Hematopoietic multipotent progenitor cell treated with erythropoietin and hydrocortisone succinate and interleukin-3 and kit ligand, for 17 days (in vitro differentiated cells): ENCODE measurements around the gene SLC25A39.
"Not testable (repeated sequence)": the region's sequence is repeated elsewhere in the genome, so short reads cannot be mapped to it uniquely, and the experiment has no call there.

Experiments
- DNase-seq: peaks from one replicate; pipeline ENCODE4 v3.0.0-alpha.2; 2015; ENCODE audit warnings: low spot score

Gene SLC25A39

GRCh38 chr17:44324571-44325275, at the start of gene SLC25A39:
Gene SLC25A39, minus strand, starts transcription at chr17:44324823. Its CDS starts 1,261 bp downstream, at chr17:44323562.
- peak; percentile 98 for DNase-seq

GRCh38 chr17:44372036-44372435, 47.4 kb upstream of the SLC25A39 start:
- DNase-seq: no peak

- DNase-seq: not testable (repeated sequence)
These were observed 44.9 kb upstream of the SLC25A39 start for GRCh38 chr17:44369414-44370023.

DNA sequence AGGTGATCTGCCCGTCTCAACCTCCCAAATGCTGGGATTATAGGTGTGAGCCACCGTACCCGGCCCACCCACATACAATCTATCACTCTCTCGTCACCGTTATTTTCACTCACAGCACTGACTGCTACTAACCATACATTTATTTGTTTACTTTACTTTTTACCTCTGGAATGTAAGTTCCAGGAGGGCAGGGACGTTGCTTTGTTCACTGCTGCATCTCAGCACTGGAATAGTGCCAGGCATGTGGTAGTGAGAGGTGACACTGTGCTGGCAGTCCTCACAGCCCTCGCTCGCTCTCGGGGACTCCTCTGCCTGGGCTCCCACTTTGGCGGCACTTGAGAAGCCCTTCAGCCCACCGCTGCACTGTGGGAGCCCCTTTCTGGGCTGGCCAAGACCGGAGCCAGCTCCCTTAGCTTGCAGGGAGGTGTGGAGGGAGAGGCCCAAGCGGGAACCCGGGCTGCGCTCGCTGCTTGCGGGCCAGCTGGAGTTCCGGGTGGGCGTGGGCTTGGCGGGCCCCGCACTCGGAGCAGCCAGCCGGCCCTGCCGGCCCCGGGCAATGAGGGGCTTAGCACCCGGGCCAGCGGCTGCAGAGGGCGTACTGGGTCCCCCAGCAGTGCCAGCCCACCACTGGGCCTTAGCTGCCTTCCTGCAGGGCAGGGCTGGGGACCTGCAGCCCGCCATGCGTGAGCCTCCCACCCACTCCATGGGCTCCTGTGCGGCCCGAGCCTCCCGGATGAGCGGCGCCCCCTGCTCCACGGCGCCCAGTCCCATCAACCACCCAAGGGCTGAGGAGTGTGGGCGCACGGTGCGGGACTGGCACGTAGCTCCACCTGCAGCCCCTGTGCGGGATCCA, 44.0 kb upstream of the SLC25A39 start:
- not testable (repeated sequence) for DNase-seq

DNA sequence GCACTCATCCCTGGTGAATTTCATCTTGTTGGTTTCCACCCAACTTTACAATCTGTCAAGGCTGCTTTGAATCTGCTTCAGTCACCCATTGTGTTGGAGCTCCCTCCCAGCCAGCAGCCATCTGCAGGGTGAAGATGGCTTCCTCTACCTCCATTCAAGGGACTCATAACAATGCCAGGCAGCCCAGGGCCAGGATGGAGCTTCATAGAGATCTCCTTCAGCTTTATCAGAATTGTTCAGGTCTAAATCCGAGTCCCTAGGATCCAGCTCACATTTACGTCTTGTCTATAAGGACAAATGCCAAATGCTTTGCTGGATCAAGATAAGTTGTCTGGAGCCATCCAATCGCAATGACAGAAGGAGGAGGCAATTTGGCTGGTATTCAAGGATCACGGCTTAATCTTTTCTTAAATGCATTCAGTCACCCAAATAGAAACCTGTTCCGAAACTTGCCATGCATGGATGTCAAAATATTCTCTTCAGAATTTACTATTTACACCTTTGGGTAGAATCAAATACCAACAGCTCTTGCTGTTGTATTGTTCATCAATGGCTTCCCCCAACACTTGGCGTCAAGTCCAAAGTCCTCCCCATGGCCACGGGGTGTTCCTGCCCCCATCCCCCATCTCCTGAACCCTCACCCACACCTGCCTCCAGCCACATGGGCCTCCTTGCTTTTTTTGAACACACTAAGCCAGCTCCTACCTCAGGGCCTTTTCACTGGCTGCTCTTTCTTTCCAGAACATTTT, 42.8 kb upstream of the SLC25A39 start:
- no peak for DNase-seq

- not testable (repeated sequence) for DNase-seq
These were observed 40.4 kb upstream of the SLC25A39 start for GRCh38 chr17:44365051-44365450.

DNA sequence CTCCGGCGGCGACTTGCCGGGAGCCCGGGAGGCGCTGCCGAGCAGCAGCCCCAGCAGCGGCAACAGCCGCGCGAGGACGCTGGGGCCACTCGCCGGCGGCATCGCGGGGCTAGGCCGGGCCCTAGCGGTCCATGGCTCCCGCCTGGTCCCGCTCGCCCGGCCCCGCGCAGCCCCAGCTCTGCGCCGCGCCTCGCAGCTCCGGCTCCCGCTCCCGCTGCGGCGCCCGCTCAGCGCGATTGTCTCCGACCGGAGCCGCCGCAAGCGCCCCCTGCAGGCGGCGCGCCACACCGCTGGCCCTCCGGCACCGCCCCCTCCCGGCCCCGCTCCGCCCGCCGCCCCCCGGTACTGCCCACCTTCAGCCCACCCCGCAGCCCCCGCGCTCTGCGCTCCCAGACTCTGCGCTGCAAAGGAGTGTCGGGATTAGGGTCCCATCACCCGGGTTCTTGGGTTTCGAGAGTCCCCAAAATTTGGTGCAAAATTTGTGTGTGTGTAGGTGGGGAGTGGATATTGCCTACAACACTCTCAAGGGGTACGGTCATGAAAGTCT, 39.1 kb upstream of the SLC25A39 start, which contains the start of gene FAM171A2:
FAM171A2 (minus strand) TSS at position 241 of the 547 bp plus-strand sequence; CDS start at position 102, 139 bp downstream.
- DNase-seq: peak; percentile 65

DNA sequence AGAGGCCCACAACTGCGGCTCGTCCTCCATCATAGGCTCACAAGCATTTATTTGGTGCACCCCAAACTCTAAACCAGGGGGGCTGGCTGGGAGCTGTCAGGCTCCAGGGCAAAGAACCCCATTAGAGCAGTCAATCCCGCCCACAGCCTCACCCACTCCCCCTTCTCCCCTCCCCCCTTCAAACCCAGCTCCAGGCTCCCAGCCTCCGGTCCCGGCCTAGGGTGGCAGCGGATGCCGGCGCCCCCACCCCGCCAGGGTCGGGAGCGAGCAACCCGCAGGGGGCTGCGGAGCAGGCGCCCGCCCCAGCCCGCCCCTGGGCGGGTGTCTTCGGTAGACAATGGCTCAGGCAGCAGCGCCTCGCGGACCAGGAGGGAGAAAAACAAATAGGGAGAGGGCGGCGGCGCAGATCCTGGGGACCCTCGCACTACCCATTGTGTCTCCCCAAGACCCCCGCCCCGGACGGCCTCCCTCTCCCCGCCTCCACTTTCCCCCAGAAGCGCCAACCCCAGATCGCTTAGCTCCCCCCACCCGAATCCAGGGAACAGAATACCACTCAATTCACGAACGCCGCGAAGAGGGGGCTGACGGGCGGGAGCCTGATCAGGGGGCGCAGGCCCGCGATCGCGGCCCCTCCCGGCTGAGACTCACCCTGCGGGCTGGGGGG, 38.5 kb upstream of the SLC25A39 start:
- DNase-seq: no peak

- no peak for DNase-seq
These were observed 37.9 kb upstream of the SLC25A39 start for GRCh38 chr17:44362459-44362948.

- DNase-seq: no peak
These were observed 37.0 kb upstream of the SLC25A39 start for GRCh38 chr17:44361292-44362260.

DNA sequence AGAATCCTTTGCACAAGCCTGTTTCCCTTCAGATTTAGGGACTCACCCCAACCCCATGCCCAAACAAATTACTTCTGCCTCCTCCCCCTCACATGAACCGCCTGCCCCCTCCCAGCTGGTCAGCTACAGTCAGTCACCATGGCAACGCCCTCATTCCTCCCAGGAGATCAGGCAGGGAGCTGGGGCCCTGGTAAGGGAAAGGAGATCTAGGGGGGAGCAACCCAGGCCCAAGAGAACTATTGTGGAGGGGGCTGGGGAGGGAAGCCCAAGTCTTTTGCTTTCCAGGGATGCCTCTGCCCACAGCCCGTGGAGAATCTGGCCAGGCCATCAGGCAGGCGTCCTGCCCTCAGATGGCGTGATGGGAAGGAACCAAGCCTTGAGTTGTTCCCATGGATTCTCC, 36.2 kb upstream of the SLC25A39 start:
- DNase-seq: no peak

DNA sequence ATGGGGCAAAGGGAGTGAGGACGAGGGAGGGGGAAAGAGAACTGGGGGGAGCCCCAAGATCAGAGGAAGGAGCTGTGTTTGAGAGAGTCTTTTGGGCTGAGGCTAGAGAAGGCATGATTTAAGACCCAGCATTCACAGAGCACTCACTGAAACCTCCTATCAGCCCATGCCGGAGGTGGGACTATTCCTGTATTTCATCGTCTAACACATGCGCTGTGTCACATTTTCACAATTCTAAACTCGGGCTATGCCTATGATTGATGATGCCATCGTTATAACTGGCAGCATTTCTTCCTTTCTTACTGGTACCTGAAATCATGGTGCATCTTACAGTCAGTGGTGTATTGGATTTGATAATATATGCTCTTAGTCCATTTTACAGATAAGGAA, 35.5 kb upstream of the SLC25A39 start:
- no peak for DNase-seq

GRCh38 chr17:44359458-44360143, 35.0 kb upstream of the SLC25A39 start:
- no peak for DNase-seq

DNA sequence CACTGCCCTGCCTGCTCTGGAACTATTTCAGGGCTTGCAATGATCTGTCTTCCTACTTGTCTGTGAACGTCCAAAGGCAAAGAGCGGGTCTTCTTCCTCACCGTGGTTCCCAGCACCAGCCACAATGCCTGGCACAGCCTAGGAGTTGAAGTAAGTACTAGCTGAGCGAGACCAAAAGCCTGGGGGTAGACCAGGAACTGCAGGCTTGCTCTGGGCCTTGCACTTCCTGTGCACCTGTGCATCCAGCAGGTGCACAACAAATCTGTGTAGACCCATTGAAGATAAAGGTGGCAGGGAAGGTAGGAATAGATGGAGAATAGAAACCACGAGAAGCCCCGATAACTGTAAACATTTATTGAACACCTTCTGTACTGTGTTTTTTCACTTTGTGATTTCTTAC, 34.4 kb upstream of the SLC25A39 start:
- no peak for DNase-seq

DNA sequence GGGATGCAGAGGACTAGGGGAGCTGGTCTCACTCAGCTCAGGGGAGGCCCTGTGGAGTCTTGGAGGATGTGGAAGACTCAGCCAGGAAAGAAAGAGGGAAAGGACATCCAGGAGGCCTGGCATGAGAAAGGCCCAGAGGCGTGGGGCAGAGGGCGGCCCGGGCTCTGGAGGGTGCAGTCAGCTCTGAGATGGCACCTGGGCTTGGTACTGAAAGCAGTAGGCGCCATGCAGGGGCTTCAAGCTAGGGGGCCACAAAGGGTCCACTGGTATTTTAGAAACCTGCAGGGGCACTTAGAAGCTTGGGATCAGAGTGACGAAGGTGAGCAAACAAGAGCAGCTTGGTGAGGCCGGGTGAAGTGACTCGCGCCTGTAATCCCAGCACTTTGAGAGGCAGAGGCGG, 33.4 kb upstream of the SLC25A39 start:
- DNase-seq: no peak

- no peak for DNase-seq
These were observed 31.6 kb upstream of the SLC25A39 start for GRCh38 chr17:44356241-44356640.

DNA sequence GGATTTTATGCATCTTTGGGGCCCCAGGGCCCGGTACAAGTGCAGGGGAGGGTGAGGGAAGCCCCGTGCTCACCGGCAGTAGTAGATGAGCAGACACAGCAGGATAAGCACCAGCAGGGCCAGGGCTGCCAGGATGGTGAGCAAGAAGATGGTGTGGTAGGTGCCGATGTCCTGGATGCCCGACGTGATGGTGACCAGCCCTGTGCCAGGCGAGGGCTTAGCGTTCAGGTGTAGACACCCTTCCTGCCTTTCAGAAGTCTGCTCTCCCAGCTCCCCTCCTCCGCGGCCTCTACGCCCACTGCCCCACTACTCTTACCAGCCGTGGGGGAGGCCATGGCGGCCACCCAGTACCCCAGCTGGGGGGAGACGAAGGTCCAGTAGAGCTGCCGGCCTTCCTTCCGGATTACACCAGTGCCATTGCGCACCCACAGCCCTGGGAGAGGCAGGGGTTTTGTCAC, 31.0 kb upstream of the SLC25A39 start:
- no peak for DNase-seq

DNA sequence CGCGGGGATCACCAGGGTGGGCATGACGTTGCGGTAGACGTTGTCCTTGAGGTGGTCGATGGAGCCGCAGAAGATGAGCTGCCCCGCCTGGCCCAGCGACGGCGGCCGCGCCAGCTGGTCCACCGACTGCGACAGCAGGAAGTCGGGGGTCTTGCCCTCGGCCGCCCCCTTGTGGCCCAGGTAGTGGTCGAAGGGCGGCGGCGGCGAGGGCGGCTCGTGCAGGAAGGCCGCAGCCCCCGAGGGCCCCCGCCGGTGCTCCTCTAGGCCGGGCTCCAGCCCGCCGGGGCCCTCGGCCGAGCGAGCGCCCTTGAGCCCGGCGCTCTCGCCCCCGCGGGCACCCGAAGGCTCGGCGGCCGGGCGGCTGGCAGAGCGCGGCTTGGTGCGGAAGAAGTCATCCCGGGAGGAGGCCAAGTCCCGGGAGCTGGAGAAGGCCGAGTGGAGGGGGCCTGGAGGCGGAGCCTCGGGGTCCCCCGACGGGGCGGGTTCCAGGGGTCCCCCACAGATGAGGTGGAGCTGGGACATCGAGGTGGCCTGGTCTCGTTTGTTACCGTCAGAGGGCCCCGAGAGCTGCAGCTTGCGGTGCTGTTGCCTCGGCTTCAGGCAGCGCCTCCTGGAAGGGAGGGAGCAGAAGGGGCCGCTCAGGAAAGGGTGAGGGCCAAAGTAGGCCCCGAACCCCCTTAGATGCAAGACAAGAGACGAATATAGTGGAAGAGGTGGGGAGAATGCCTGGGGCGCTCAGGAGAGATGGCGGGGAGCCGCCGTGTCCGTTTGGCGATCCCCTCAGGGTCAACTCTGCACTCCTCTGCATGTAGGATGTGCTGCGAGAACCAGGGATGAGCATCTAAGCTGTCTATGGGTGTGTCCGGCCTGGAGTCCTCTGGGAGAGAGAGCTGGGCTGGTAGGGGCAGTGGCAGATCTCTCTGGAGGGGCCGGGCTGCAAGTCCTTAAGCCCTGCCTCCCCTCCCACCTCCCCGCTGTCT, 30.2 kb upstream of the SLC25A39 start:
- DNase-seq: no peak
